PFSK-1 (cell line): ENCODE results near the gene XDH.

ENCODE experiments used
- FOXP2 ChIP-seq: optimal IDR thresholded peaks from 2 replicates; pipeline ENCODE3; 2011; ENCODE audit warnings: borderline replicate concordance, control low read depth, inconsistent platforms; ENCODE audit not compliant: insufficient read depth; ENCODE audit errors: extremely low read length, extremely low read depth
- POLR2AphosphoS5 ChIP-seq: IDR thresholded peaks from 2 replicates; pipeline ENCODE4 v1.6.1; 2012; ENCODE audit warnings: low read depth, mild to moderate bottlenecking, control low read depth, low read length, moderate library complexity
- SIN3A ChIP-seq: IDR thresholded peaks from 2 replicates; pipeline ENCODE4 v1.6.1; 2012; ENCODE audit warnings: mild to moderate bottlenecking, low read length, moderate library complexity, borderline replicate concordance; ENCODE audit not compliant: insufficient read depth
- TAF1 ChIP-seq: IDR thresholded peaks from 2 replicates; pipeline ENCODE4 v1.6.1; 2012; ENCODE audit warnings: low read length, control low read depth, borderline replicate concordance; ENCODE audit not compliant: insufficient read depth

GRCh38 chr2:31398881-31399280, 15.7 kb downstream of the XDH start:
- TF ChIP-seq FOXP2 (no peak), TAF1 (no peak), POLR2AphosphoS5 (no peak), SIN3A (no peak)
